Liver (tissue), 2 donors: ENCODE results near the gene PIGW.

ENCODE experiments used
- GABPA ChIP-seq, 2 donors: IDR thresholded peaks in 1 of 2; conservative IDR thresholded peaks in 1 of 2; 2 replicates each; pipeline ENCODE4 v1.6.1; 2016; ENCODE audit warnings: antibody characterized with exemption in 2 of 2, mild to moderate bottlenecking in 1 of 2, moderate library complexity in 1 of 2
- JUND ChIP-seq, 2 donors: IDR thresholded peaks; 2 replicates each; pipeline ENCODE4 v1.6.1; 2016; ENCODE audit warnings: antibody characterized with exemption in 2 of 2
- YY1 ChIP-seq: IDR thresholded peaks from 2 replicates; pipeline ENCODE4 v1.6.1; 2016; ENCODE audit warnings: antibody characterized with exemption, mild to moderate bottlenecking
- TF ChIP-seq, protein P1 (sequence below): IDR thresholded peaks from 2 replicates; pipeline ENCODE4 v1.6.1; 2016; ENCODE audit warnings: antibody characterized with exemption
- donor health status: healthy.

- TF ChIP-seq JUND (IDR thresholded peaks at IDR 0.05) (no peak), GABPA (IDR thresholded peaks at IDR 0.05 in 1 of 2, conservative IDR thresholded peaks at IDR 0.05 in 1 of 2) (no peak), YY1 (no peak)
- TF ChIP-seq, protein P1, sequence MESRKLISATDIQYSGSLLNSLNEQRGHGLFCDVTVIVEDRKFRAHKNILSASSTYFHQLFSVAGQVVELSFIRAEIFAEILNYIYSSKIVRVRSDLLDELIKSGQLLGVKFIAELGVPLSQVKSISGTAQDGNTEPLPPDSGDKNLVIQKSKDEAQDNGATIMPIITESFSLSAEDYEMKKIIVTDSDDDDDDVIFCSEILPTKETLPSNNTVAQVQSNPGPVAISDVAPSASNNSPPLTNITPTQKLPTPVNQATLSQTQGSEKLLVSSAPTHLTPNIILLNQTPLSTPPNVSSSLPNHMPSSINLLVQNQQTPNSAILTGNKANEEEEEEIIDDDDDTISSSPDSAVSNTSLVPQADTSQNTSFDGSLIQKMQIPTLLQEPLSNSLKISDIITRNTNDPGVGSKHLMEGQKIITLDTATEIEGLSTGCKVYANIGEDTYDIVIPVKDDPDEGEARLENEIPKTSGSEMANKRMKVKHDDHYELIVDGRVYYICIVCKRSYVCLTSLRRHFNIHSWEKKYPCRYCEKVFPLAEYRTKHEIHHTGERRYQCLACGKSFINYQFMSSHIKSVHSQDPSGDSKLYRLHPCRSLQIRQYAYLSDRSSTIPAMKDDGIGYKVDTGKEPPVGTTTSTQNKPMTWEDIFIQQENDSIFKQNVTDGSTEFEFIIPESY = no peak
These were observed 600 bp upstream of the PIGW start for GRCh38 chr17:36533935-36534839.
